ENCODE results near the gene FAM47C. TPM values are rescaled to one million over a fixed set of nuclear protein-coding genes. Genes with fewer than 3 reads are reported as not detected.
"Not testable (repeated sequence)": the region's sequence is repeated elsewhere in the genome, so short reads cannot be mapped to it uniquely, and the experiment has no call there.

The FAM47C gene
- total RNA-seq, 1 experiment from 2014 or later: not detected

DNA sequence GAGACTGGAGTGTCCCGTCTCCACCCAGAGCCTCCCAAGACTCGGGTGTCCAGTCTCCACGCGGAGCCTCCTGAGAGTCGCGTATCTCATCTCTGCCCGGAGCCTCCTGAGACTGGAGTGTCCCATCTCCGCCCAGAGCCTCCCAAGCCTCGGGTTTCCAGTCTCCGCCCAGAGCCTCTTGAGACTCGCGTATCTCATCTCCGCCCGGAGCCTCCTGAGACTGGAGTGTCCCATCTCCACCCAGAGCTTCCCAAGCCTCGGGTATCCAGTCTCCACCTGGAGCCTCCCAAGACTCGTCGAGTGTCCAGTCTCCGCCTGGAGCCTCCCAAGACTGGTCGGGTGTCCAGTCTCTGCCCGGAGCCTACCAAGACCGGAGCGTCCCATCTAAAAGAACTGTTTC lies 2.3 kb downstream of the FAM47C start (continued):
- no peak for TF ChIP-seq MAX (IDR thresholded peaks at IDR 0.05)

DNA sequence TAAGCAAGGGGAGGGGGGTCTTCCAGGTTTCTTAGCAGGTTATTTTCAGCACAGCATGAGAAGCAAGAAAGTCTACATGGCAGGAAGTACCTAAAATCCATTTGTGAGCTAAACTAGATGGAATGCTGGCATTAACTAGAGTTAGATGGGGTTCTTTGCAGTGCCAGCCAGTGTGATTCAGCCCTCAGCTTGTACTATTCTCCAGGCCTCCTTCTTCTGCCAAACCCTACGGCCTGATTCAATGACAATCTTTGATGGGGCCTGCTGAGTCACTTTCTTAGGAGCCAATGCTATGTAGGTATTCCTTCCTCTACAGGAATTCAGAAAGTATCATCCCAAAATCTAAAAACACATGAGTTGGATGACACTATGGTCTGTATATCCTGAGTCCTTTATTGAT lies 26.1 kb downstream of the FAM47C start:
- RAD21 ChIA-PET (ENCODE audit: low non-redundant PET in 1 of 2, low total read pairs in 2 of 2, uncharacterized antibody in 2 of 2, unreplicated experiment in 2 of 2); POLR2A ChIA-PET; ATAC-seq: not testable (repeated sequence)

GRCh38 chrX:37036674-37037220 lies 28.6 kb downstream of the FAM47C start:
- RAD21 ChIA-PET (ENCODE audit: low non-redundant PET in 1 of 2, low total read pairs in 2 of 2, uncharacterized antibody in 2 of 2, unreplicated experiment in 2 of 2); H3K9ac ChIP-seq (ENCODE audit: low read length); DNase-seq (ENCODE audit: low read depth, low spot score); H3K27ac ChIP-seq (ENCODE audit: low read depth, low read length); CTCF ChIA-PET; ATAC-seq; H3K9me2 ChIP-seq (ENCODE audit: insufficient read depth); H2AFZ ChIP-seq (ENCODE audit: low read depth, low read length, poor library complexity, severe bottlenecking); H3K4me2 ChIP-seq (ENCODE audit: low read length); H3K9me3 ChIP-seq (ENCODE audit: control insufficient read depth in 1 of 2, insufficient read depth in 1 of 2, low read depth in 1 of 2, low read length in 2 of 2); H3K4me1 ChIP-seq (ENCODE audit: control insufficient read depth in 1 of 2, insufficient read depth in 2 of 2, low read length in 2 of 2); BruUV-seq (replicated peaks); POLR2A ChIA-PET; H4K20me1 ChIP-seq (ENCODE audit: insufficient read depth); intact Hi-C loops (cut with micrococcal nuclease); H3K4me3 ChIP-seq (replicated peaks in 1 of 2; ENCODE audit: low read depth in 1 of 2, low read length in 2 of 2); H3K27me3 ChIP-seq (ENCODE audit: insufficient read depth, low read length); H3K79me2 ChIP-seq (ENCODE audit: insufficient read depth, low read length); H3K36me3 ChIP-seq (ENCODE audit: control insufficient read depth in 1 of 2, insufficient read depth in 2 of 2, low read length in 2 of 2): not testable (repeated sequence)

More for the DNA sequence above, 26.1 kb downstream of the FAM47C start:
- H2AFZ ChIP-seq (ENCODE audit: low read depth, low read length, poor library complexity, severe bottlenecking); H3K4me3 ChIP-seq (replicated peaks in 1 of 2; ENCODE audit: low read depth in 1 of 2, low read length in 2 of 2); H3K4me1 ChIP-seq (ENCODE audit: control insufficient read depth in 1 of 2, insufficient read depth in 2 of 2, low read length in 2 of 2); CTCF ChIA-PET; H3K79me2 ChIP-seq (ENCODE audit: insufficient read depth, low read length); intact Hi-C loops (cut with micrococcal nuclease); H3K36me3 ChIP-seq (ENCODE audit: control insufficient read depth in 1 of 2, insufficient read depth in 2 of 2, low read length in 2 of 2); H3K27me3 ChIP-seq (ENCODE audit: insufficient read depth, low read length); BruUV-seq (replicated peaks); H4K20me1 ChIP-seq (ENCODE audit: insufficient read depth); H3K9ac ChIP-seq (ENCODE audit: low read length); H3K9me2 ChIP-seq (ENCODE audit: insufficient read depth); H3K27ac ChIP-seq (ENCODE audit: low read depth, low read length); DNase-seq (ENCODE audit: low read depth, low spot score); H3K4me2 ChIP-seq (ENCODE audit: low read length); H3K9me3 ChIP-seq (ENCODE audit: control insufficient read depth in 1 of 2, insufficient read depth in 1 of 2, low read depth in 1 of 2, low read length in 2 of 2): not testable (repeated sequence)

GRCh38 chrX:37038814-37039213 lies 30.6 kb downstream of the FAM47C start:
- POLR2A ChIA-PET; H3K4me3 ChIP-seq (replicated peaks in 1 of 2; ENCODE audit: low read depth in 1 of 2, low read length in 2 of 2); H3K79me2 ChIP-seq (ENCODE audit: insufficient read depth, low read length); BruUV-seq (replicated peaks); intact Hi-C loops (cut with micrococcal nuclease); H3K27me3 ChIP-seq (ENCODE audit: insufficient read depth, low read length); ATAC-seq; CTCF ChIA-PET; H3K4me1 ChIP-seq (ENCODE audit: control insufficient read depth in 1 of 2, insufficient read depth in 2 of 2, low read length in 2 of 2); H3K9me3 ChIP-seq (ENCODE audit: control insufficient read depth in 1 of 2, insufficient read depth in 1 of 2, low read depth in 1 of 2, low read length in 2 of 2); RAD21 ChIA-PET (ENCODE audit: low non-redundant PET in 1 of 2, low total read pairs in 2 of 2, uncharacterized antibody in 2 of 2, unreplicated experiment in 2 of 2); H3K9ac ChIP-seq (ENCODE audit: low read length); H2AFZ ChIP-seq (ENCODE audit: low read depth, low read length, poor library complexity, severe bottlenecking); H3K9me2 ChIP-seq (ENCODE audit: insufficient read depth); H3K36me3 ChIP-seq (ENCODE audit: control insufficient read depth in 1 of 2, insufficient read depth in 2 of 2, low read length in 2 of 2); H3K27ac ChIP-seq (ENCODE audit: low read depth, low read length); H3K4me2 ChIP-seq (ENCODE audit: low read length); H4K20me1 ChIP-seq (ENCODE audit: insufficient read depth); DNase-seq (ENCODE audit: low read depth, low spot score): not testable (repeated sequence)

DNA sequence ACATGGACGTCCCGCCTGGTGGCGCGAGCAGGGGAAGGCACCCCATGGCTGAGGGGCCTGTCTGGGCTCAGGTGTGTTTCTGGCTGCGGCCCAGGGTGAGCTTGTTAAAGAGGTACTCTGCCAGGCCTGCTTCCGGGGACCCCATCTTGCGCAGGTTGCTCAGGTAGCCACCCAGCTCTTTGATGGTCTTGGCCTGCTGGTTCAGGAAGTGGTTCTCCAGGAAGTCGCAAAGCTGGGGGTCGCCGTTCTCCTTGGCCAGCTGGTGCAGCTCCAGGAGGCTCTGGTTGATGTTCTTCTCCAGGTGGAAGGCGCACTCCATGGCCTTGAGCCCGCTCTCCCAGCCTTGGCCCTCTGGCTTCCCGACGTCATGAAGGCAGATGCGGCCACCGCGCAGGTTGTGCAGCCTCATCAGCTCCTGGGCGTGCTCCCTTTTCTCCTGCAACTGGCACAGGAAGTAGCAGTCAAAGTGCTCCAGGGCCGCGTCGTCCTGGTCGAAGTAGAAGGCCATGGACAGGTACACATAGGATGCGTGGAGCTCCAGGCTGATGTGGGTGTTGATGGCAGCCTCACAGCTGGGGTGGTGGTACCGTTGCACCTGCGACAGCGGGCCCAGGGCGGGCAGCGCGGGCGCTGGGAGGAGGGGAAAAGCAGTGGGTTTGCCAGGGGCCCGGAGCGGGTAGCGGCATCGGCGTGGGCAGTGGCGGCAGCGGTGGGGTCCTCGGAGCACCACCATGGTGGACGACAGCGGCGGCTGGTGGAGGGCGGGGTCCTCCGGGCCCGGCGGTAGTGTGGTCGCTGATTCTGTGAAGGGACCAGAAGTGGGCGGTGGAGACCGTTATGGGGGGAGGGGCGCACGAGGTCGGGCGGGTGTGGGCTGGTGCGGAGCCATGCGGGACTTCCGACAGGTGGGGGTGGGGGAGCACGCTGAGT lies 35.1 kb downstream of the FAM47C start:
- H2AFZ ChIP-seq (ENCODE audit: low read depth, low read length, poor library complexity, severe bottlenecking); POLR2A ChIA-PET; H3K4me2 ChIP-seq (ENCODE audit: low read length); BruUV-seq (replicated peaks); H3K36me3 ChIP-seq (ENCODE audit: control insufficient read depth in 1 of 2, insufficient read depth in 2 of 2, low read length in 2 of 2); RAD21 ChIA-PET (ENCODE audit: low non-redundant PET in 1 of 2, low total read pairs in 2 of 2, uncharacterized antibody in 2 of 2, unreplicated experiment in 2 of 2); DNase-seq (ENCODE audit: low read depth, low spot score); H3K27ac ChIP-seq (ENCODE audit: low read depth, low read length); H3K79me2 ChIP-seq (ENCODE audit: insufficient read depth, low read length); H4K20me1 ChIP-seq (ENCODE audit: insufficient read depth); H3K9ac ChIP-seq (ENCODE audit: low read length); intact Hi-C loops (cut with micrococcal nuclease); H3K4me3 ChIP-seq (replicated peaks in 1 of 2; ENCODE audit: low read depth in 1 of 2, low read length in 2 of 2); H3K4me1 ChIP-seq (ENCODE audit: control insufficient read depth in 1 of 2, insufficient read depth in 2 of 2, low read length in 2 of 2); H3K9me2 ChIP-seq (ENCODE audit: insufficient read depth); H3K9me3 ChIP-seq (ENCODE audit: control insufficient read depth in 1 of 2, insufficient read depth in 1 of 2, low read depth in 1 of 2, low read length in 2 of 2); H3K27me3 ChIP-seq (ENCODE audit: insufficient read depth, low read length); CTCF ChIA-PET; ATAC-seq: not testable (repeated sequence)
